LNCaP clone FGC (cell line): ENCODE measurements around the gene MYO1G.
"Not testable (repeated sequence)": the region's sequence is repeated elsewhere in the genome, so short reads cannot be mapped to it uniquely, and the experiment has no call there.

ENCODE experiments used
- DNase-seq: peaks from one replicate; pipeline ENCODE4 v3.0.0-alpha.2; 2011; ENCODE audit warnings: low read depth
- H3K4me3 ChIP-seq: 2 replicates; pipeline ENCODE4 v1.5.1; 2011; ENCODE audit warnings: mild to moderate bottlenecking, low read depth, low read length, control low read depth
- CTCF ChIP-seq: IDR thresholded peaks from 2 replicates; pipeline ENCODE4 v1.5.1; 2012; ENCODE audit warnings: mild to moderate bottlenecking; ENCODE audit not compliant: control insufficient read depth, insufficient read depth; ENCODE audit errors: extremely low read depth

MYO1G gene

GRCh38 chr7:44978511-44979366, at the start of gene MYO1G:
TSS of gene MYO1G (minus strand) at chr7:44979015. CDS start at chr7:44978961, 54 bp downstream.
- no peak for DNase-seq
- no peak for TF ChIP-seq CTCF
- H3K4me3 ChIP-seq = no peak within 1 kb of the TSS

DNA sequence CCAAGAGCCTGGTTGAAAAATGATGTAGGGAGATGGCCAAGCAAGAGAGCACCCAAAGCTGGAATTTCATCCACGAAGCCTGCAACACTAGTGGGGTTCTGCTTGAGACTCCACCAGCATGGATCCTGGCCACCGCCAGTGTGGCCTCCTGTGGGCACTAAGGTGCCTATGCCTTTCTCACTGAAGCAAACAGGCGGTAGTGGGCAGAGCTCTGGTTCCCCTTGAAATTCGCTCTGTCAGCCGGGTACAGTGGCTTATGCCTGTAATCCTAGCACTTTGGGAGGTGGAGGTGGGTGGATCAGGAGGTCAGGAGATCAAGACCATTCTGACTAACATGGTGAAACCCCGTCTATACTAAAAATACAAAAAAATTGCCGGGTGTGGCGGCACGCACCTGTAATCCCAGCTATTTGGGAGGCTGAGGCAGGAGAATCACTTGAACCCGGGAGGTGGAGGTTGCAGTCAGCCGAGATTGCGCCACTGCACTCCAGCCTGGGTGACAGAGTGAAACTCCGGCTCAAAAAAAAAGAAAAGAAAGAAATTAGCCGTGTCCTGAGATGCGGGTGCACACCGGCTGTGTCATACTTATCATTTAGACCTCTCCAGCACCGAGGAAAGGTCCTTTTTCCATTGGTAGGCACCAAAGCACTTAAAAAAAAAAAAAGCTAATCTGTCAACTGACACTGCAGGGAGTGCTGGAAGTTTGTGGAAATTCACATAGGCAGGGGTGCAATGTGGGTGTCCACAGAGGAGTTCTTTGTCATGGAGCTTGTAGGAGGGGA, 49.5 kb upstream of the MYO1G start:
- no peak for TF ChIP-seq CTCF
- no peak overlapping the region for H3K4me3 ChIP-seq
- DNase-seq = no peak

- TF ChIP-seq CTCF = no peak
- DNase-seq = no peak
- no peak overlapping the region for H3K4me3 ChIP-seq
These were observed 48.9 kb upstream of the MYO1G start for GRCh38 chr7:45027774-45028114.

GRCh38 chr7:45026984-45027773, 48.4 kb upstream of the MYO1G start:
- no peak overlapping the region for H3K4me3 ChIP-seq
- TF ChIP-seq CTCF = no peak
- DNase-seq = no peak

DNA sequence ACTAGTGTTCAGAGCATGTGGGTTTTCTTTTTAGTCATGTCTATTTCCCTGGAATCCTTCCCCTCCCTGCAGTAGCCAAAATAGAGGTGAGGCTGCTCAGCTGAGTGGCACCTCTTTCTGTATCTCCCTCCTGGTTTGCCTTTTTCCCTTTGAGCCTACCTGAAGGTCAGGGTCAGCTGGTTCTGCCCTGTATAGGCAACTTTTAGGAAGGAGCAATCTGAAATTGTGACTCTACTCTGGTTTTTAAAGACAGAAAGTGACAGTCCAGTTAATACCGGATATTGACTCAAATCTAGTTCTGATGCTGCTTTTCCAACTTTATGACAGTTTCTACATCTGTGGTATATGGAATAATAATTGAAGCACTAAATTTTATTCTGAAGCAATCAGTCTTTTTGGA, 47.2 kb upstream of the MYO1G start:
- no peak for DNase-seq
- no peak overlapping the region for H3K4me3 ChIP-seq
- TF ChIP-seq CTCF = no peak

DNA sequence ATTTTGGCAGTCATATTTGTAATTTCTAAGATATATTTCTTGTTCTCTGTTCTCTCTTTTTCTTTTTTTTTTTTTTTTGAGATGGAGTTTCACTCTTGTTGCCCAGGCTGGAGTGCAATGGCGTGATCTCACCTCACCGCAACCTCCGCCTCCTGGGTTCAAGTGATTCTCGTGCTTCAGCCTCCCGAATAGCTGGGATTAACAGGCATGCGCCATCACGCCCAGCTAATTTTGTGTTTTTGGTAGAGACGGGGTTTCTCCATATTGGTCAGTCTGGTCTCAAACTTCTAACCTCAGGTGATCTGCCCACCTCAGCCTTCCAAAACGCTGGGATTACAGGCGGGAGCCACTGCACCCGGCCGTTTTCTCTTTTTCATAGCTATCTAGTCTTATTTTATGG, 46.7 kb upstream of the MYO1G start:
- H3K4me3 ChIP-seq, DNase-seq: not testable (repeated sequence)
